NT2/D1 (cell line): ENCODE measurements around the gene PPP2R3B.
"Not testable (repeated sequence)": the region's sequence is repeated elsewhere in the genome, so short reads cannot be mapped to it uniquely, and the experiment has no call there.

Source experiments
- DNase-seq: peaks from one replicate; pipeline ENCODE4 v3.0.0-alpha.2; 2011; ENCODE audit warnings: low read depth, low spot score
- H3K27me3 ChIP-seq: 2 replicates; pipeline ENCODE4 v1.6.0; 2011; ENCODE audit warnings: mild to moderate bottlenecking; ENCODE audit not compliant: insufficient read length, insufficient read depth
- H3K36me3 ChIP-seq: 2 replicates; pipeline ENCODE4 v1.6.1; 2011; ENCODE audit warnings: mild to moderate bottlenecking, low read length, mixed read lengths; ENCODE audit not compliant: insufficient read depth, insufficient read length
- H3K4me1 ChIP-seq: 2 replicates; pipeline ENCODE4 v1.5.1; 2011; ENCODE audit not compliant: insufficient read depth, insufficient read length
- H3K4me3 ChIP-seq: 2 replicates; pipeline ENCODE4 v1.5.1; 2011; ENCODE audit warnings: low read depth; ENCODE audit not compliant: insufficient read length
- H3K9ac ChIP-seq: 2 replicates; pipeline ENCODE4 v1.6.0; 2011; ENCODE audit warnings: low read depth; ENCODE audit not compliant: insufficient read length
- H3K9me3 ChIP-seq: 2 replicates; pipeline ENCODE4 v1.5.1; 2011; ENCODE audit warnings: mild to moderate bottlenecking, low read length; ENCODE audit not compliant: insufficient read depth
- SUZ12 ChIP-seq: IDR thresholded peaks from 2 replicates; pipeline ENCODE4 v1.6.1; 2011; ENCODE audit not compliant: insufficient read length, insufficient read depth; ENCODE audit errors: extremely low read depth
- YY1 ChIP-seq: IDR thresholded peaks from 2 replicates; pipeline ENCODE4 v1.6.1; 2011; ENCODE audit not compliant: insufficient read length, insufficient read depth
- ZNF274 ChIP-seq: IDR thresholded peaks from 2 replicates; pipeline ENCODE4 v1.6.1; 2011; ENCODE audit warnings: mild to moderate bottlenecking, low read depth, low read length

Gene PPP2R3B

DNA sequence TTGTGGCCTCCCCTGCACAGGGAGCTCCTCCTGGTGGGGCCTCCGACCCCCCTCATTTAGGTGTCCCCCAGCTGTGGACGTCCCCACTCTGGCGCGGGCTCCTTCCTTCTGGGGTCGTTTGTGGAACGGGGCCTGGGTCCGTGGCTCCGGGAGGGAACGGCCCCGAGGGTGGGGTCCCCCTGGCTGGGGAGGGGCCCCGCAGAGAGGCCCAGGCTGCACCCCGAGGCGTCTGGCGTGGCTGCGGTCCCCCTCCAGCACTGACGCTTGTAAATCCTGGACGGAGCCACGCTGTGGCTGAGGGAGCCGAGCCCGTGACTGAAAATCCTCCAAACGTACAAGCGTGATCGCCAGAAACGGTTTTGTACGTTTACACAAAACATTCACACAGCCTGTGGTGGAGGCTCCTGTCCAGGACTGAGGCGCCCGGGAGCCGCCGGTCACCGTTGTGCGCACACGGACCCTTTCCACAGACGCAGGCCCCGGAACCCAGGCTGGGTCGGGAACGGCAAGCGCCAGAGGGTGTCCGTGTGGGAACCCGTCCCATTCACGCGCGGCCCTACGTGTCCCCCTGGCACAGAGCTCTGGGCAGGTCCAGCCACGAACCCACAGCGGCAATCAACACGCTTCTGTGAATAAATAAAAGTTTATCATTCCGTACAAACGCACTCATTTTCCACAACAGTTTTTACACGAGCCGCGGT, 52.9 kb downstream of the PPP2R3B start:
- Histone ChIP-seq H3K9me3 (no peaks in the 10 kb centered on the region; the same call in 1 of the 2 replicates), H3K4me1 (peaks cover 12% of the 10 kb centered on the region), H3K36me3 (peaks cover 57% of the 10 kb centered on the region), H3K9ac (no peak overlapping the region), H3K27me3 (no peaks in the 10 kb centered on the region), H3K4me3 (no peak overlapping the region)
- no peak for TF ChIP-seq SUZ12
- no peak for TF ChIP-seq ZNF274
- no peak for TF ChIP-seq YY1
- DNase-seq = no peak

DNA sequence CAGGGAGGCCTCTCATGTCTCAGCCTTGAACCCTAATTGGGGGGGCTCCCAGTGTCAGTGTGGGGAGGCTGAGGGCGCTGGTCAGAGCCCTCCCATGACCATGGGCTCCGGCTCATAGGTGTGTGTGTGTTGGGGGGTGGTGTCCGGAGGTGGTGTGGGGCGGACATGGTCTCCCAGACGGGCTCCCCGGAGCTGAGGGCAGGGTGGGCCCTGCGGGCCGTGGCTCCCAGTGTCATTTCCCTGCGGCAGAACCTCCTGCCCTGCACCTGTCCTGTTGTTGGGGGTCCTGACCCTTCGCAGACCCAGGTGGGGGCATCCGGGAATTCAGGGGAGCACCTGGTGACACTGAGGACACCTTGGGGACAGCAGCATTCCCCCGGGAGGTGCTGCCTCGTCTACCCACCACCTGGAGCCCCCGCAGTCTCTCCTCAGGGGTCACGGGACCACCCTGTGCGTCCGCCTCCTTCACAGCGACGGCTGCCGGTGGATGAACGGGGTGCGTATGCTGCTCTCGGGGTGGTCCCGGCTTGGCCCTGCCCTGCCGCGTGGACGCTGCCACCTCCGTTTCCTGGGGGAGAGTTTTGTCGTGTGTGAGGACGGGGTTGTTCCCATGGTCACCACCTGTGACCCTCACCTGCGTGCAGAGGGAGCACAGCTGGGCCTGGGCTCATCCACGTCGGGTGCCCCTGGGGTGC, 53.6 kb downstream of the PPP2R3B start:
- H3K9me3 ChIP-seq = no peaks in the 10 kb centered on the region; the same call in 1 of the 2 replicates
- H3K4me3 ChIP-seq = no peak overlapping the region
- H3K36me3 ChIP-seq = peaks cover 52% of the 10 kb centered on the region
- TF ChIP-seq SUZ12 (no peak), ZNF274 (no peak), YY1 (no peak)
- DNase-seq = no peak
- H3K4me1 ChIP-seq = peaks cover 12% of the 10 kb centered on the region
- no peaks in the 10 kb centered on the region for H3K27me3 ChIP-seq
- no peak overlapping the region for H3K9ac ChIP-seq

DNA sequence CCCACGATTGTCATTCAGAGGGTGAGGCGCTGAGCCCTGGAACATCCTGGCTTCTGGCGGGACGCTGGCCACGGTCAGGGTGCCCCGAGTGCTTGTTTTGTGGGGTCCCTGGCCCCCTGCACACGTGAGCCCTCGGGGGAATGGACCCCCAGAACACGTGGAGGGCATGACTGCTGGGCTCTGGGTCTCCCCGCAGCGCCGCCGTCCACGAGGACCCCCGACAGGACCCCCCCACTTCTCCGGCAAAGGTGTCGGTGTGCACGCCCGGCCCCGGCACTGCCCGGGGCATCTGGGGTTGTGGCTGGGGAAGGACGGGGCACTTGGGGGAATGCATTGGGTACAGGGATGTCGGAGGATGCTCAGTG, 54.2 kb downstream of the PPP2R3B start:
- Histone ChIP-seq H3K9me3 (no peaks in the 10 kb centered on the region; the same call in 1 of the 2 replicates), H3K4me3 (no peak overlapping the region), H3K4me1 (peaks cover 12% of the 10 kb centered on the region), H3K36me3 (peaks cover 46% of the 10 kb centered on the region), H3K9ac (no peak overlapping the region), H3K27me3 (no peaks in the 10 kb centered on the region)
- TF ChIP-seq YY1 (no peak), SUZ12 (no peak), ZNF274 (no peak)
- no peak for DNase-seq

- Histone ChIP-seq H3K4me3 (no peak overlapping the region), H3K4me1 (peaks cover 12% of the 10 kb centered on the region), H3K27me3 (no peaks in the 10 kb centered on the region), H3K9ac (no peak overlapping the region), H3K9me3 (no peaks in the 10 kb centered on the region; the same call in 1 of the 2 replicates), H3K36me3 (peaks cover 44% of the 10 kb centered on the region)
- TF ChIP-seq ZNF274 (no peak), SUZ12 (no peak), YY1 (no peak)
- DNase-seq = no peak
Measured at GRCh38 chrX:331825-332495, 54.7 kb downstream of the PPP2R3B start.

GRCh38 chrX:331151-331824, 55.4 kb downstream of the PPP2R3B start:
- Histone ChIP-seq H3K4me3 (no peak overlapping the region), H3K36me3 (peaks cover 39% of the 10 kb centered on the region), H3K4me1 (peaks cover 12% of the 10 kb centered on the region), H3K27me3 (no peaks in the 10 kb centered on the region), H3K9ac (no peak overlapping the region), H3K9me3 (no peaks in the 10 kb centered on the region; the same call in 1 of the 2 replicates)
- DNase-seq = no peak
- TF ChIP-seq ZNF274 = no peak
- no peak for TF ChIP-seq YY1
- no peak for TF ChIP-seq SUZ12

DNA sequence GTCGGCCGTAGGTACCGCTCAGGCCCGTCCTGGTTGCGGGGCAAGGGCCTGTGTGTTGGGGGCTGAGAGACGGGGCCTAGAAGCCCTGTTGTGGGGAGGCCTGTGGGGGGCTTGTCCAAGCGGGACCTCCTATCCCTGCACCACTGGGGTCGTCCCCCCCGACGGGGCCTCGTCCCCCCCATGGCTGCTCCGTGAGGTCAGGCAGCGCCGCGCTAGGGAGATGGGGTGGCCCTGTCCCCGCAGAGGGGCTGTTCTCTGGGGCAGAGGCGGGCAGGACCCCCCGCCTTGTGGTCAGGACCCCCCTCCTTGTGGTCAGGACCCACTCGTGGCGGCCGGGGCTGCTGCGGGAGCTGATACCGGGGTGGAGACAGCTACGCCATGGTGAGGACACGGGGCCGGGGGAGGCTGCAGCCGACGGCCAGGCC, 56.0 kb downstream of the PPP2R3B start:
- H3K36me3 ChIP-seq = peaks cover 33% of the 10 kb centered on the region
- peaks cover 12% of the 10 kb centered on the region for H3K4me1 ChIP-seq
- H3K9ac ChIP-seq = no peak overlapping the region
- H3K27me3 ChIP-seq = no peaks in the 10 kb centered on the region
- TF ChIP-seq SUZ12 (no peak), ZNF274 (no peak), YY1 (no peak)
- no peak for DNase-seq
- H3K4me3 ChIP-seq = no peak overlapping the region
- H3K9me3 ChIP-seq = no peaks in the 10 kb centered on the region; the same call in 1 of the 2 replicates

DNA sequence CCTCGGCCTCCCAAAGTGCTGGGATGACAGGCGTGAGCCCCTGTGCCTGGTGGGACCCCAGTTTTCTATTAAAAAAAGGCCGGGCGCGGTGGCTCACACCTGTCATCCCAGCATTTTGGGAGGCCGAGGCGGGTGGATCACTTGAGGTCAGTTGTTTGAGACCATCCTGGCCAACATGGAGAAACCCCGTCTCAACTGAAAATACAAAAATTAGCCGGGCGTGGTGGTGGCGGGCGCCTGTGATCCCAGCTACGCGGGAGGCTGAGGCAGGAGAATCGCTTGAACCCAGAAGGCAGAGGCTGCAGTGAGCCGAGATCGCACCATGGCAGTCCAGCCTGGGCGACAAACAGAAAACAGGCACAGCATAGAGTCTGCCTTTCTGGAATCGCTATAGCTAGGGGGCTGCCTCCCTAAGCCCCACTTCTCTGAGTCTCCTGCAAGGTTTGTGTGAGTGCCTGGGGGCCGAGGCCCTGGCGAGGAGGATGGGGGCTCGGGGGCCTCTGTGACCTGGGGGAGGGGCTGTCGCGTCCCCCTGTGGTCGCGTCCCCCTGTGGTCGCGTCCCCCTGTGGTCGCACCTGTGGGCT, 56.5 kb downstream of the PPP2R3B start:
- H3K4me3 ChIP-seq, DNase-seq, H3K4me1 ChIP-seq, H3K9ac ChIP-seq, H3K27me3 ChIP-seq, H3K9me3 ChIP-seq: not testable (repeated sequence)
- peaks cover 28% of the 10 kb centered on the region for H3K36me3 ChIP-seq
